HG03442 (cell line): Measurements from ENCODE around the gene ADK.

Source experiments
- ATAC-seq: cut with Tn5 transposase; IDR thresholded peaks from one replicate; pipeline ENCODE4 v1.9.1; 2021; ENCODE audit warnings: mild to moderate bottlenecking, moderate library complexity; ENCODE audit not compliant: unreplicated experiment

Gene ADK

DNA sequence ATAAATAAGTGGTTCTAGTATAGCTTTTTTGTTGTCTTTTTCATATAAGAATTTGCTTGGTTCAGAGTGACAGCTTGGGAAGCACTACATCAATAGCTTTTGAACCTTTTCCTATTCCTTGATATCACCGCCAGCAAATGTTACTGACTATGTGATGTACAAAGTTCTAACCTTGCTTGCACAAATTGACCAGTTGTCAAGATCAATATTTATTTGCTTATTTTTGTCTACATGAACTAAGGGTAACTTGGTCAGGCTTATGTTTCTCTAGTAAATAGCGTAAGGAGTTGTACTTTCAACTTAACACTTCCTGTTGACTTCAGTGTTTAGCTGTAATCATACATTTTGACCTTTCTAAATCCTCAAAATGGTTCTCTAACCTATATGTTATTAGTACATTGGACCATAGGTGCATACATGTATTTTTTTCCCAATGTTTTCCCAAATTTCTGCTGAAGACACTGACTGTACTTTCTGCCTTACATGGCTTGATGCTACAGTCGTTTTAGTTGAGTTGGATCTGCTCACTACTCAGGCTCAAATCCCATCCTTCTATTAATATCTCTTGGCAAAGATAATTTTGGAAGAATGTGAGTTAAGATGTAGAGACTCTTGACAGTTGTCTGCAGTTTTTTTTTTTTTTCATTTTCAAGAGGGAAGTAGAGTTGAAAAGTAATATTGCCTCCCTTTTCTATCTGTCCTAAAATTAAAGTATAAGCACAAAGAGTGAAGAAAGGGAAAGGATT is 436.3 kb downstream of the ADK start:
- no peak for ATAC-seq

DNA sequence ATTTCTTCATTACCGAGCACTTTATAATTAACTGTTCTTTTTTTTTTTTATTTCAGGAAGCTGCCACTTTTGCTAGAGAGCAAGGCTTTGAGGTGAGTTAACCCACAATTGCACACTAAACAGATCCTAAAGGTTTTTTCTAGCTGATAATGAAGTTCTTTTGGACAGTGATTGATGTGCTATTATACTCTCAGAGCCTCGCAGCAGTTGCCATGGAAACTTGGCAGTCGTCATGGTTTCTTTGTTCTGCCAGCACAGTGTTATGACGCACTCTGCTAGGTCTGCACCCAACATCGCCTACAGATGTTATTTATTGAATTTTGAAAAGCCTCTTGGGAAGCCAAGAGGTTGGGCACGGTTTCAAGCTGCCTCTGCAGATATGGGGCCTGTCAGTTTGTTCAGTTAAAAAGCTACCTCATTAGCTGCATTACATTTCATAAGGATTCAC is 438.2 kb downstream of the ADK start:
- no peak for ATAC-seq

DNA sequence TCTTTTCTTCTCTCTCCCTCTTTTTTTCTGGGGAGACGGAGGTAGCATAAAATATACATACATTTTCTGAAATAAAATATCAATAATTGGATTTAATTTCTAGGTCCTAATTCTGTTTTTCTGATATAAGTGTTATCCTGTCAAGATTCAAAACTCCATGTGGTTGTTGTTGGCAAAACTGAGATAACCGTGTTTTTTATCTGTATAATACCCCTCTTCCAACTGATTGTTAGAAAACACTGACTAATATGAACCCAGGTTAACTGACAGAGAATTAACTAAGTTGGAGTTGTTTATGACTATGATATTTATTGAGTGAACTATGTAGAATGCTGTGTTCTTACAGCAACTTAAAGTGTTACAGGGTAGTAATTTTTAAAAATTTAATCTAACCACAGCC is 438.8 kb downstream of the ADK start:
- no peak for ATAC-seq

DNA sequence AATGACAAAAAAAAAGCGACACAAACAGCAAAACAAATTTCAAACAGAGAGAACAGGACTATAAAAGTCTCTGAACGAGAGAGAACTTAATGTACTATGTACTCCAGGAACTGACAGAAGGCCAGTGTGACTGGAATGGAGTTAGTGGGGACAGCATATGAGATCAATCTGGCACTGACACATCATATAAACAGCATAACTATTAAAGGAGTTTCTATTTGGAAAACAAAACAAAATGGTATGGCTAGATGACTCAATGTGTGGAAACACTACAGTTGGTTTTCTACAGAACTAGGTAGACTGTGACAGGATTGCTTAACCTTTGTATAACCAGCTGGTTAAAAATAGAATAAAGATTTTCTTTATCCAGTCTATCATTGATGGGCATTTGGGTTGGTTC is 442.4 kb downstream of the ADK start:
- ATAC-seq = no peak

DNA sequence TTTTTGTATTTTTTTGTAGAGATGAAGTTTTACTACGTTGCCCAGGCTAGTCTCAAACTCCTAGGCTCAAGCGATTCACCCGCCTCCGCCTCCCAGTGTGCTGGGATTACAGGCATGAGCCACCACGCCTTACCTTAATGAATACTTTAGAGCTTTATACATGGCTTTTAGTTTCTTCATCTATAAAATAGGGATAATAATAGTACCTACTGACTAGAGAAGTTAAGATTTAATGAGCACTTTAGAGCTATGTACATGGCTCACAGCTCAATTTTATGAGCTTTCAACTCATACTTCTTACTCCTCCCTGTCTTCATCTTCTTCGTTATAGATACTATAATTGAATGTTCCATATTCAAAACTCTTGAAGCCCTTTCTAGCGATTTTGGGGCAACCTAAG is 445.7 kb downstream of the ADK start:
- ATAC-seq = no peak

DNA sequence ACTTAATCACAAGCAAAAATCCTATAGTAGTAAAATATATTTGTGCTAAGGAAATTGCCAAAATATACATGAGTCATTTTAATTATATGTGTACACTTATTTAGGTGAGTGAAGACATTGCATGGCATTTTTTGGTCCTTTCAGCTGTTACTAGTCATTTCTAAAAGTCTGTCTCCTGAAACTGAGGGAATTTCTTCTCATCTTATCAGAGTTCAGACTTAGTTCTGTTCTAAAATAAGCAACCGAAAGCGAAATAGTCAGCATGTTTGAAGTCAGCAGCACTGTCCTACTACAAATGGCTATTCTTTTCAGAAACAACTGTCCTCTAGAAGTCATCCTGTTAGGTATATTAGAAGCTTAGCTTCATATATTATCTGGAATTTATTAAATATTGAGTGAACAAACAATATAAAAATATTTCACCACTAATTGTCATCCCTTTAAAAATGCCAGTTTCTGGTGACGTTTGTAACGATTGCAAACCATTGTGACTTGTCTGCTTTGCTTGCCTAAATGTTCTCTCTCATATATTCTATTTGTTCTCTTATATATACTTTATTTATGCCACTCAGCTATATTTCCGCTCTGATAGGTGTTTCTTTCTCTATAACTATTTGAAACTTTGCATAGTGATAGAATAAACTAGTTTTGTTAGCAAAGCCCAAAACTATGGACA is 448.0 kb downstream of the ADK start:
- ATAC-seq = peak; percentile 58

DNA sequence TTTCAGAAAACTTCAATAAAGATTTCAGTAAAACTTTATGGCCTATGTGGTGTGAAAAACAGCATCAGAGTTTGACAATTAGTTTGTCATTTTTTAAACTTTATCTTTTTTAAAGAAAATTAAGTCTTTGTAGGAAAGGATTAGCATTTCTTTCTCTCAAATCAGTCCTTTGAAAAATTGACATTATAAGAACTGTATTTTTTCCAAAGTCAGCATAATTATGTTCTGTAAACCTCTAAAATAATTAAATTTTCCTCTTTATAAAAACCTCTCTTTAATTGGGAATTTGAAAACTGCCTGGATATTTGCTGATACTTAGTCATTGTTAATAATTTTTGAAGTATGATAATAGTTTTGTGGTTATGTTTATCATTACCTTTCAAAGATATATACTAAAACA is 448.7 kb downstream of the ADK start:
- no peak for ATAC-seq

DNA sequence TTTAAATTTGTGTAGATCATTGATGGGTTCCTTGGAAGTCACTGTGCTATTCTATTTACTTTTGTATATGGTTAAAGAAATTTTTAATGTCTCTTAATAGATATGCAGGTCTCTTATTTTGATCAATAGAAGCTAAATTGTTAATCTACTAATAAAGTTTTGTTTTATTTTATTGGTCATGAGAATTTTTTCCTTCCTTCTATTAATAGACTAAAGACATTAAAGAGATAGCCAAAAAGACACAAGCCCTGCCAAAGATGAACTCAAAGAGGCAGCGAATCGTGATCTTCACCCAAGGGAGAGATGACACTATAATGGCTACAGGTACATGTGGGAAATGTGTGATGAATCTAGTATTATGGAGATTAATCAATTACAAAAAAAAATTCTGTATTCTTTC is 449.1 kb downstream of the ADK start:
- ATAC-seq = no peak

DNA sequence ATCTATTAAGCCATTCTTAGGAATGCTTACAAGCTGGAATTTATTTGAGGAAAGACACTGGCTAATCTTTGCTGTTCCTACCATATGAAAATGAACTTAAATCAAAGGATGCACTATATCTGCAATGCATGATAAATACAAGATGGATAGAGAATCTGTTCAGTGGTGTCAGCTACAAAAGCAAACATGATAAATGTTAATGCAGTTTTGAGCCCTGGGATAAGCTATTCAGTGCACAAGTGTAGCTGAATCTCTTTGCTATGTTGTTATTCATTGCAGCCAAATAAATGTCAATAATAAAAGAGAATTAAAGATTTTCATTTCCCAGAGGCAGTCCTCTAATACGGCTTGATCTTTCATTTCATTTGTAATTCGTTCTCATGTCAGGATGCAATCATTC is 451.6 kb downstream of the ADK start:
- ATAC-seq = no peak

DNA sequence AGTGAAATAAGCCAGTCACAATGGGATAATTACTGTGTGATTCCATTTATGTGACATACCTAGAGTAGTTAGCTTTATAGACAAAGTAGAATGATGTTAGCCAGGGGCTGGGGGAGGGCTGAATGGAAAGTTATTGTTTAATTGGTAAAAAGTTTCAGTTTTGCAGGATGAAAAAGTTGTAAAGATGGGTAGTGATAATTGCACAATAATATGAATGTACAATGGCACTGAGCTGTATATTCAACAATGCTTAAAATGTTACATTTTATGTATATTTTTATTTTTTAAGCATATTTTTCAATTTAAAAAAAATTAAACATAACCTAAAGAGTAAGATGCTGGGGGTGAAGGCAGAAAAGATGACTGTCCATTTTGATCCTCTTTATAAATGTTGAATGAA is 459.3 kb downstream of the ADK start:
- ATAC-seq = no peak

DNA sequence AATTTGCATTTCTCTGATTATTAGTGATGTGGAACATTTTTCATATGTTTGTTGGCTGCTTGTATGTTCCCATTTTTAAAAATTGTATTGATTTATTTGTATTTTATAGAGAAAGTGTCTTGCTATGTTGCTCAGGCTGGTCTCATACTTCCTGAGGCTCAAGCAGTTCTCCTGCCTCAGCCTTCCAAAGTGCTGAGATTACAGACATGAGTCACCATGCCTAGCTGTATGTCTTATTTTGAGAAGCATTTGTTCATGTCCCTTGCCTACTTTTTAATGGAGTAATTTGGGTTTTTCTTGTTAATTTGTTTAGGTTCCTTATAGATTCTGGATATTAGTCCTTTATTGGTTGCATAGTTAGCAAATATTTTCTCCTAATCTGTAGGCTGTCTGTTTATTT is 461.2 kb downstream of the ADK start:
- ATAC-seq = no peak

DNA sequence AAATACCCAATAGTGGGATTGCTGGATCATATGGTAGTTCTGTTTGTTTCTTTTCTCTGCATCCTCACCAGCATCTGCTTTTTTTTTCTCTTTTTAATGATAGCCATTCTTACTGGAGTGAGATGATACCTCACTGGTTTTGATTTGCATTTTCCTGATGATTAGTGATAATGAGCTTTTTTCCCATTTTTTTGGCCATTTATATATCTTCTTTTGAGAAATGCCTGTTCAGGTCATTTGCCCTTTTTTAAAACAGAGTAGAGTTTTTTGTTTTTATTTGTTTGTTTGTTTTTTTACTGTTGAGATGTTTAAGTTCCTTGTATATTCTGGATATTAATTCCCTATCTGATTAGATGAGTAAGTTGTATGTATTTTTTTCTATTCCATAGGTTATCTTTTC is 469.6 kb downstream of the ADK start:
- ATAC-seq = no peak

DNA sequence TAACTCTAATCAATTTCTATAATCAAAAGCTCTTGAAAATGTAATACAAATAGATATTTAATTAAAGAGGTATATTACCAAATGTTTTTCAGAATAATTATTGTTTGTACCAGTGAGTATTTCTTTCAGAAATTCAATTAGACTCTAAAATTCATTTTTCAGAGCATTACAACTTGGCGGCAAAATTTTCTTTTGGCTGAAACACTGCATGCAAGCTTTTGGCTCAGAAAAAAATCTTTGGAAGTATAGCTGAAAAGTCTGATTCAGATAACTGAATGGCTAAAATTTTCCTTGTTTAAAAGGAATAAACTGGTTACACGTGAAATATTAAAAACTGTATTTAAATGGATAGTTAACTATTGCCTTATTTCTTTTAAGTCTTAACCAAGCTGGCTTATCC is 472.8 kb downstream of the ADK start:
- ATAC-seq = no peak

DNA sequence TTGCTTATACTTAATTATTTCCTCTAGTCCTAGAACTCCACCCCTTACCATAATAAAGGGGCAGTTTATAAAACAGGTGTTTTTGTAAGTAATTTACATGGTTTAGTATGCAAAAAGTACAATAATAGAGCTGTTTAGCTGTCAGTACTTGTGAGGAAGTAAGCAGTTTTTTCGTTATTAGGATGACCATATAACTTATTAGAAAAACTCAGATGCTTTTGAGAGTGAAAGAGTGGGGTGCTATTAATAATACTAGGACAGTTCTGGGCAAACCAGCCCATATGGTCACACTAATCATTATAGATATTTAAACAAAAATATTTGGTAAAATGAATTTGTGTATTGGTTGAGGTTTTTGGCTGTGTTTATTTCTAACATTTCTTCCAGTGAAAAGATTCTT is 473.5 kb downstream of the ADK start:
- no peak for ATAC-seq

DNA sequence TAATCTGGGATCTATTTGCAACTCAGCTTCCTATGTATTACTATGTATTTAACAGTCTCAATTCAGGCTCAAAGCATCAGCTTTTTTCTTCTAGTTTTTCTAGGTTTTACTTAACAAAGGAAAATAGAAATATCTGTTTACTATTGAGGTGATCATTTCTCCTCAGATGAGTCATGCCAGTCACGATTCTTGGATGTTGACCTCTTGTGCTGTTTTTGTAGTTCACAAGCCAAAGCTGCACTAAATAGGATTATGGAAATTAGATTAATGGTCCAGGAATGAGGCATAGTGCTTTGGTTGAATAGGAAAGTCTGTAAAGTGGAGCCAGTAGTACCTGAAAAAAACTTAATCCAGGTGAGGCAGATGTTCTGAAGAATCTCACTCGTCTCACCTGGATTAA is 477.1 kb downstream of the ADK start:
- no peak for ATAC-seq

DNA sequence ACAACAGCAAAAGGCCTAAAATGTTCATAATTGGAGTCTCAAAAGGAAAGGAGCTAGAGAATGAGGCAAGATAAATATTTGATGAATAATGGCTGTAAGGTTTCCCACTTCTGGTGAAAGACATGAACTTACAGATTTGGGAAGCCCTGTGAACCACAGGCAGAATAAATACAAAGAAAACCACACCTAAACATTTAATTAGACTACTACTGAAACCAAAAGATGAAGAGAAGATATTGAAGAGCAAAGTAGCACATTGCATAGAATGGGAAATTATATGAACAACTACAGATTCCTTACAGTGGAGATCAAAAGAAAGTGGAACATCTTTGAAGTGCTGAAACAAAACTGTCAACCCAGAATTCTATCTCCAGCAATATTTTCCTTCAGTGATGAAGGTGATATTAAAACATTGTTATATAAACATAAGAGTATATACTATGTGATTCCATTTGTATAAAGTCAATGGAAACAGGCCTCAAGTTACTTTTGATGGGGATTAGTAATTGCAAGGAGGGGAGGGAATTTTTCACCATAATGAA is 484.0 kb downstream of the ADK start:
- ATAC-seq = no peak

DNA sequence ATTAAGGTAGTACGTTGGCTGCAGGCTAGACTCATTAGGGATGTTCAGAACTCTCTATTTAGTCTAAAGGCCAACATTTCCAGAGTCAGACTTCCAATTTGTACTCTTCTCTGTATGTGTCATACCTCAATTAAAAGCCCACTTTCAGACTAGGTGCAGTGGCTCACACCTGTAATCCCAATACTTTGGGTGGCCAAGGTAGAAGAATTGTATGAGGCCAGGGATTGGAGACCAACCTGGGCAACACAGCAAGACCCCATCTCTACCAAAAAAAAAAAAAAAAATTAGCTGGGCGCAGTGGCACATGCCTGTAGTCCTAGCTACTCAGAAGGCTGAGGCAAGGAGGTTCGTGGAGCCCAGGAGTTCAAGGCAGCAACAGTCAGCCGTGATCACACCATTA is 484.6 kb downstream of the ADK start:
- ATAC-seq = no peak

DNA sequence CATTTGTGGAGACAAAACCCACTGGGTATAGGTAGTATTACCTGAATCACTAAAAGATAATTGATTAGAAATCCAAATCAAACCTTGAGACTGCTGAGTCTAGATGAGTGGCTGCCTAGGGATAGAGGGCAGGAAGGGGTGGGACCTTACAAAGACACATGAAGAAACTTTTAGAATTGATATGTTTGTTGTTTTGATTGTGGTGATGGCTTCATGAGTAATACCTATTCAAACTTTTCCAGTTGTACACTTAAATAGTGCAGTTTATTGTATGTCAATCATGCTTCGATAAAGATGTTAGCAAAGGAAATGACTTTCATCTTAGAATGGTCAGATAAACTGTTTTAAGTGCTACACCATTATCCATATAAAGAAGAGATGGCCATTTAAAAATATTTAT is 486.7 kb downstream of the ADK start:
- ATAC-seq = no peak

DNA sequence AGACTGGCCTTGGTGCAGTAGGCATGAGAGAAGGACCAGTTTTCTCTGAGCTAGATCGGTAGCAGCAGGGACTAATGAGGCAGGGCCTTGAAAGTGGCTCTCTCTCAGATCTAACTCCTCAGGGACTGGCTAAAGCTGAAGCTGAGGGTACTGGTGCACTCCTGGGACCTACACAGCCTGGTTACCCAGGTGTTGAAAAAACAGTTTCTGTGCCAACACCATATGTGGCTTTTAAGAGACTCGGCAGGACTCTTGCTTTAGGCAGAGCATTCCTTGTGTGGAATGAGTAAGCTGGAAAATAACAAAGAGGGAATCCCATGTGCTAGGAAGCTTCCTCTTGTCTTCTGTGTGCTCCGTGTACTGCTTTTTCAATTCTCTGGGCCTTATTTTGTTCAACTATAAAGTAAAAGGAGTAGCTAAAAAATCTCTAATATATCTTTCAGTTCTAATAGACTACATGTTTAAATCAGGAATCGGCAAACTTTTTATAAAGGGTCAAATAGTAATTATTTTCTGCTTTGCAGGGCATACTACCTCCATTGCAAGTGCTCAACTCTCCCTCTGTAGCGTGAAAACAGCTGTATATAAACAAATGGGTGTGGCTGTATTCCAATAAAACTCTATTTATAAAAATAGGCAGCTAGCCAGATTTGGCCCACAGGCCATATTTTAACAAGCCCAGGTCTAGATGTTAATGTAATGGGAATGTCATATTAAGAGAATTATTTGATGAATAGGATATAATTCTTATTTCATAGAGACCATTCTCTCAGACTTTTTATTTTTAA is 489.3 kb downstream of the ADK start:
- no peak for ATAC-seq

DNA sequence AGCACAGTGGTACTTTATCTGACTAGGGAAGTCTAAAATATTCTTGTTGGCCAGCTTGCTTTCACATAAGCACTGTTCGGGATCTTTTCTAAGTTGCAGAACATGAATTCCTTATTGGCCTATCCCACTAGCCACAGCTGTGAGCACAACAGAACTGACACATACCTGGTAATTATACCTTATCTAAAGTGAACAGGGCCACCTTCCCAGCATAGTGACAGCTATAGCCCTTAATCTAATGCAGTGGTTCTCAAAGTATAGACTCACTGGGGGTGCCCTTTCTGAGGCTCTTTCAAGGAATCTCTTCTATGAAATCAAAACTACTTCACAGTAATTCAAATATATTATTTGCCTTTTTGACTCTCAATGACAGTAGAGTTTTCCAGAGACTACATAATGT is 490.6 kb downstream of the ADK start:
- ATAC-seq = no peak

DNA sequence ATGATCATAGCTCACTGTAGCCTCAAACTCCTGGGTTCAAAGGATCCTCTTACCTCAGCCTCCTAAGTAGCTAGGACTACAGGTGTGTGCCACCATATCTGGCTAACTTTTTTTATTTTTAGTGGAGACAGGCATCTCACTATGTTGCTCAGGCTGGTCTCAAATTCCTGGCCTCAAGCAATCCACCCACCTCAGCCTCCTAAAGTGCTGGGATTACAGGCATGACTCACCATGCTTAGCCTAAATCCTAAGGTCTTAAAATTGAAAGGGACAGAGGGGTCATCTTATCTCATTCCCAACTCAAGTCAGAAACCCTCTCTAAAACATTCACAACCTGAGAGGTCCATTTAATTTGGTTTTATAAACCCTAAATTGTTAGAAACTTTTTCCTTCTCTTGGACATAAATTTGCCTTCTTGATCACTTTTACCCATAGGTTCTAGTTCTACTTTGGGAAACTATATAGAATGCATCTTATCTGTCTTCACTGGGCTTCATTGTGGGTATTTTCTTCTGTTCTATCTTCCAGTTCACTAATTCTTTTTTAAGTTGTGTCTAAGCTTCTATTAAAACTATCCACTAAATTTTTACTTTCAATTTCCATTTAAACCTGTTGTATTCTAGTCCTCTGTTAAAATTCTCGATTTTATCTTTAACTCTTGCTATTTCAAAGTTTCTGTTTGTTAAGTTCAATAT is 492.0 kb downstream of the ADK start:
- ATAC-seq = no peak
